Measurements from ENCODE around the gene DNAH7. TPM values are rescaled to one million over a fixed set of nuclear protein-coding genes. Genes with fewer than 3 reads are reported as not detected.
"Not testable (repeated sequence)": the region's sequence is repeated elsewhere in the genome, so short reads cannot be mapped to it uniquely, and the experiment has no call there.

Gene DNAH7
- total RNA-seq, 1 donor from 2014 or later: not detected

DNA sequence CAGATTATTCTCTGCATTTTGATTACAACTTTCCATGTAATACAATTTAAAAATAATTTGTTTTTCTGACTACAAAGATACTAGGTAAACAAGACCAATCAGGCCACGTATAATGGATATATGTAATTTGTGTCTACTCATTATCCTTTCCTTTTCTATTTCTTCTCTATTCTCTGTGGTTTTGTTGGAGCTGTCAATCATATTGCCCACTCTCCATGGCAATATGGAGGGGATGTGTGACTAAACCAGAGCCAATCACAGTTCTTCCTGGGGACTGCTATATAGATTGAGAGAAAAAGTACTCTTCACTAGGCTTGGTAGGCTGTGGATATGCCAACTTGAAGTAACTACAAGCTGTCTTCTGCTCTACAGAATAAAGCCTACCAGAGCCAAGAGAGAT is 144.7 kb downstream of the DNAH7 start:
- DNase-seq (ENCODE audit: low spot score): no peak
- Mint-ChIP-seq H3K27me3 (ENCODE audit: low read depth) (no peaks in the 10 kb centered on the region), H3K9me3 (no peaks in the 10 kb centered on the region), H3K4me1 (ENCODE audit: low read depth) (no peaks in the 10 kb centered on the region), H3K36me3 (ENCODE audit: low read depth) (no peaks in the 10 kb centered on the region), H3K27ac (no peak overlapping the region), H3K4me3 (ENCODE audit: low read depth) (no peak overlapping the region)
- intact Hi-C loops (cut with micrococcal nuclease): no loop called here

DNA sequence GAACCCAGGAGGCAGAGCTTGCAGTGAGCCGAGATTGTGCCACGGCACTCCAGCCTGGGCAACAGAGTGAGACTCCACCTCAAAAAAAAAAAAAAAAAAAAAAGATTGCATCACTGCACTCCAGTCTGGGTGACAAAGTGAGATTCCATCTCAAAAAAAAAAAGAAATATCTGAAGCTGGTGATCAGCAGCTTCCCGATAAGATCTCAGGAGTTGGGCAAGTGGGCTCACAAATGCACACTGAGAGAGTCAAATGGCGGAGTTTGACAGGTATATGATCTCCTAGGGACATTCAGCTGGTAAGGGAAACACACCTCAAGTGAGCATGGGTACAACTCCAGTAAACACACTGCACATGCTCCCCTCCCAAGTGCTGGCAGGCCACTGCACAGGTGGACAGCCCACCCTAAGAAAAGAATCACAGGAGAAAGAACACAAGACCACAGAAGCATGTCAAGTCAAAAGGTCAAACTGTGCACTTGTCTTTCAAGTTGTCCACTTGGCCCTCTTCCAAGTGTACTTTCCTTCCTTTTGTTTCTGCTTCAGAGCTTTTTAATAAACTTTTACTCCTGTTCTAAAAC is 151.5 kb downstream of the DNAH7 start:
- DNase-seq (ENCODE audit: low spot score); H3K27ac Mint-ChIP-seq; H3K4me1 Mint-ChIP-seq (ENCODE audit: low read depth); H3K27me3 Mint-ChIP-seq (ENCODE audit: low read depth); H3K36me3 Mint-ChIP-seq (ENCODE audit: low read depth); intact Hi-C loops (cut with micrococcal nuclease); H3K4me3 Mint-ChIP-seq (ENCODE audit: low read depth); H3K9me3 Mint-ChIP-seq: not testable (repeated sequence)

DNA sequence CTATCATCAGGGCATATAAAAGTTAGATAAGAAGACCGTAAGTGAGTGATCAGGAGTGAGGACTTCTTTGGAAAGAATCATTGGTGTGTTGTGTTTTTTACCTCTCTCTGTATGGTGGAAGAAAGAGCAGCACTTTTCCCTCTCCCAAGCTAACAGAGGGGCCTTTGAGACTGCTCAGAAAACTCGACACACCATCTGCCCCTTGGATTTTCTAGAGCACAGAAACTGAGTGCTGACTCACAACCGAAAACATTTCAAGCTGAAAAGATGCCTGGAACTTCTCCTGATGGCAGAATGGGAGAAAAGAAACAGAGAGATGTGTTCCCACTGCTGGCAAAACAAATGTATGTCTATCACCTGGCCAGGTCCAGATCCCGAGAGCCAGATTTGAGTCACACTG is 156.6 kb downstream of the DNAH7 start:
- H3K27ac Mint-ChIP-seq: no peak overlapping the region
- H3K9me3 Mint-ChIP-seq: no peaks in the 10 kb centered on the region
- intact Hi-C loops (cut with micrococcal nuclease): no loop called here
- H3K36me3 Mint-ChIP-seq (ENCODE audit: low read depth): no peaks in the 10 kb centered on the region
- DNase-seq (ENCODE audit: low spot score): no peak
- no peaks in the 10 kb centered on the region for H3K27me3 Mint-ChIP-seq (ENCODE audit: low read depth)
- no peaks in the 10 kb centered on the region for H3K4me1 Mint-ChIP-seq (ENCODE audit: low read depth)
- H3K4me3 Mint-ChIP-seq (ENCODE audit: low read depth): no peak overlapping the region

DNA sequence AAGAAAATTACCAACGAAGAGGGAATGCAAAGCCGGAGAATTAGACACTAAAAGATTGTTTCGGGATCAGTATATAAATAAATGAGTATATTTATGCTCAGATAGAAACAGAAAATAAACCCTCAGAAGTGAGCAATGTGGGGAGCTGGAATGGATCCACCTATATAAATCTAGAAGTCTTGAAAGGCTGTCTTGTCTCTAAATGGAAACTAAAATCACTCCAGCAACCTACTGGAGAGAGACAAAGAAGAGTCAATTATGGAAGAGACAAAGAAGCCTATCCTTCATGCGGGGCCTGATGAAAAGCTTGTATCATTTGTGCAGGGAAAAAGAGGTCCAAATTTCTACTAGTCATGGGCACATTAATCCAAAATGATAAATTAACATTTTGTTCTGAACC is 158.1 kb downstream of the DNAH7 start:
- Mint-ChIP-seq H3K36me3 (ENCODE audit: low read depth) (no peaks in the 10 kb centered on the region), H3K4me3 (ENCODE audit: low read depth) (no peak overlapping the region), H3K27me3 (ENCODE audit: low read depth) (no peaks in the 10 kb centered on the region), H3K9me3 (no peaks in the 10 kb centered on the region), H3K27ac (no peak overlapping the region), H3K4me1 (ENCODE audit: low read depth) (no peaks in the 10 kb centered on the region)
- intact Hi-C loops (cut with micrococcal nuclease): no loop called here
- no peak for DNase-seq (ENCODE audit: low spot score)

DNA sequence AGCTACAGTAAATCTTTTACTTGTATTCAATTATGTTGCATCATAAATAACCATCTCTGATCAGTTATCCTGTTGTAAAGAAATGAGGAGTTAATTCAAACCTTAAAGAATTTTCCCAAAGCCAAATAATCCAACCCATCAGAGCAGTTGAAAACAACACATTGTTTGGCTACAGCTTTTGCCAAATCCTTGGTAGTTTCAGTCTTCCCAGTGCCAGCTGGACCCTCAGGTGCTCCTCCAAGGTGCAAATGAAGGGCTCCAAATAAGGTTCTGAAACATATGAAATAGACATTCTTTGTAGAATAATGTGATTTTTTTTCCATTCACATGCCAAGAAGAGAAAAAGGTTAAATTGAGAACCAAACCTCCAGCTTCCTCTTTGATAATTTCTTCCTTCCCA is 158.7 kb downstream of the DNAH7 start:
- no peak for DNase-seq (ENCODE audit: low spot score)
- Mint-ChIP-seq H3K4me1 (ENCODE audit: low read depth) (no peaks in the 10 kb centered on the region), H3K27ac (no peak overlapping the region), H3K36me3 (ENCODE audit: low read depth) (no peaks in the 10 kb centered on the region), H3K9me3 (no peaks in the 10 kb centered on the region), H3K27me3 (ENCODE audit: low read depth) (no peaks in the 10 kb centered on the region), H3K4me3 (ENCODE audit: low read depth) (no peak overlapping the region)
- intact Hi-C loops (cut with micrococcal nuclease): no loop called here

DNA sequence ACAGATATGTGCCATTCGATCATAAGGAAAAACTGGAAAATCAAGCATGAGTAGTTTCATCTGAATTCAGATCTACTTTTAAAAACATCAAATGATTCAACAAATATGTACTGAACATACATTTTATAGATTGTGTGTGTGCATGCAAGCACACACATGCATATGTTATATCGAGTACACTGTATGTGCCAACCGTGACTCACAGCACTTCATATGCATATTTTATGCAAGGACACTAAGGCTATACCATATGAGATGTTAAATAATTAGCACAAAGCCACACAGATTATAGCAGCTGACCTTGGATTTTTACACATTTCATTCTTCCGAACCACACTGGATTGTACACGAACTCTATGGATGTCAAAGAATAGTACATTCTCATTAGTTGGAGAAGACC is 161.2 kb downstream of the DNAH7 start:
- Mint-ChIP-seq H3K4me3 (ENCODE audit: low read depth) (no peak overlapping the region), H3K9me3 (no peaks in the 10 kb centered on the region), H3K36me3 (ENCODE audit: low read depth) (no peaks in the 10 kb centered on the region), H3K27ac (no peak overlapping the region), H3K27me3 (ENCODE audit: low read depth) (peaks cover 1% of the 10 kb centered on the region), H3K4me1 (ENCODE audit: low read depth) (no peaks in the 10 kb centered on the region)
- intact Hi-C loops (cut with micrococcal nuclease): no loop called here
- no peak for DNase-seq (ENCODE audit: low spot score)

DNA sequence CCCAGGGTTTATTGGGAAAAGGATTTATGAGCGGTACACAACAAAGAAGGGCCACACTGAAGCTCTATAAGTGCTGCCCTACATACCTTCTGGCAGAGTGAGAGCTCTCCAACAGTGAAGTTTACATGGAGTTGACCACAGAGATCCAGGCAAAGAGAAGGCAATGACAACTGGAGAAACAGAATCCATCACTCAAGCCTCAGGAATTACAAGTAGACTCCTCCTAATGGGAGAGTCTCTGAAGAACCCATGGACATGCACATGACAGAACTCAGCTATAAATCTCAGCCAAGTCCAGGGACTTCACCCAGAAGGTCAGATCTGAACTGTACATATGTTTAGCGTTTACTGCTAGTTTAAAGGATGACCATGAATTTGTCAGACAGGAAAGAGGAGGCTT is 164.7 kb downstream of the DNAH7 start:
- DNase-seq (ENCODE audit: low spot score): no peak
- Mint-ChIP-seq H3K9me3 (no peaks in the 10 kb centered on the region), H3K27ac (no peak overlapping the region), H3K4me1 (ENCODE audit: low read depth) (no peaks in the 10 kb centered on the region), H3K36me3 (ENCODE audit: low read depth) (no peaks in the 10 kb centered on the region), H3K4me3 (ENCODE audit: low read depth) (no peak overlapping the region), H3K27me3 (ENCODE audit: low read depth) (peaks cover 1% of the 10 kb centered on the region)
- intact Hi-C loops (cut with micrococcal nuclease): no loop called here

DNA sequence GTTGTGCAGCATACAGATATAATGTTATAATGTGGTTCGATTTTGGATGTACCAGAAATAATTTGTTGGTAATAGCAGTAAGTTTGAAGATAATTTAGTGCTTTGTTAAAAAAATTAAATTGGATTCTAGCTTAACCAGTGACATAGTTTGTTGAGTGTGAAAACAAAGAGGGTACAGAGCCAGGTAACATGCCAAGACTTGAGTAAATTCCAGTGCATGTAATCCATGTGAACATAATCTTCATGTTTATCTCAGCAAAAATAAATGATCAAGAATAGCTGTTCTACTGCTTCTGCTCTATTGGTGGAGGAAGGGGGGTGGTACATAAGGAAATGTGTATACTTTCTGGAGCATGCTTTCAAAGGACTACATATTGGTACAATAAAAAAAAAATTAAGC is 165.8 kb downstream of the DNAH7 start:
- DNase-seq (ENCODE audit: low spot score): no peak
- H3K36me3 Mint-ChIP-seq (ENCODE audit: low read depth): no peaks in the 10 kb centered on the region
- no peaks in the 10 kb centered on the region for H3K9me3 Mint-ChIP-seq
- peaks cover 1% of the 10 kb centered on the region for H3K27me3 Mint-ChIP-seq (ENCODE audit: low read depth)
- intact Hi-C loops (cut with micrococcal nuclease): no loop called here
- H3K27ac Mint-ChIP-seq: no peak overlapping the region
- H3K4me1 Mint-ChIP-seq (ENCODE audit: low read depth): no peaks in the 10 kb centered on the region
- H3K4me3 Mint-ChIP-seq (ENCODE audit: low read depth): no peak overlapping the region

DNA sequence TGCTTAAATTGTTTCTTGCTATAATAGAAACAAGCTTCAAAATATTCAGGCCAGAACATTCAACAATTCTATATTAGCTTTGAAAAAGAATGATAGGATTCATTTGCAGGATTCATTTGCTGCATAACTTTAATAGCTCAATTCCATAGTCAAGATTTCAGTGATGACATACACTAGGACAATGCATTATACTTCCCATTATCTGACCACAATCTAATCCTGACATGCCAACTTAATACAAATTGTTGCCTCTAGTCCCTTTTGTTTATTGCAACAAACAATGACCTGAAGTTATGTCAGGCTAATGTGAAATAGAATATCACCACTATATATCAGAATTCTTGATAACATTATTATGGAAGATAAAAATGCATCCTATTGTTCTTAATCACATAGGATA is 169.4 kb downstream of the DNAH7 start:
- Mint-ChIP-seq H3K4me1 (ENCODE audit: low read depth) (no peaks in the 10 kb centered on the region), H3K9me3 (no peaks in the 10 kb centered on the region), H3K36me3 (ENCODE audit: low read depth) (no peaks in the 10 kb centered on the region), H3K4me3 (ENCODE audit: low read depth) (no peak overlapping the region), H3K27ac (no peak overlapping the region), H3K27me3 (ENCODE audit: low read depth) (peaks cover 1% of the 10 kb centered on the region)
- no peak for DNase-seq (ENCODE audit: low spot score)
- intact Hi-C loops (cut with micrococcal nuclease): no loop called here

DNA sequence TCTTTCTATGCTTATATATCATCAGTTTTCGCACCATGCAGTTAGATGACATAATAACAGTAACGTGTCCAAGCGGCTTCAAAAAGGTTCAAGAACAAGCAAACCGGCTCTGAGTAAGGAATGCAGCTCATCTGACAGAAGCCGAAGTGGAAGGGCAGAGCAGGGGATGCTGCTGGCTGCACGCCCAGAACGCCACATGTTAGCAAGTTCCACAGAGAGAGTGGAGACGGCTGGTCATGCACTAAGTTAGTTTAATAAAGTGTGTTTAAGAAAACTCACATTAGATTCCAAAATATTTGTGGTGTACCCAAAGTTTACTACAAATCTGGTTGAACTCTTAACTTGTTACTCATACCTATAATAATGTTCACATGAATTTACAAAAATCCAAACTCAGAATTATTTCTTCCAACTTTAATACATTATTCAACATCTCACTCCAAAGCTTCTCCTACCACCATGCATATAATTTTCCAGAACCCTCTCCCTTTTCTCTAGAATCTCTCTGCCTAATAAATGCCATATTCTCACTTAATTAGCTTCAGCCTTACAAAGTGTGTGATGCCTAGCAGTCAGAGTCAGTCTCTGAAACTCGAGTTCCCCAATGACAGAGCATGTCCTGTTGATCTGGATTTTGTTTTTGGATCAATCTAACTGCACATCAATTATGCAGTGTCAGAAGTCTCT is 170.0 kb downstream of the DNAH7 start:
- Mint-ChIP-seq H3K4me1 (ENCODE audit: low read depth) (no peaks in the 10 kb centered on the region), H3K4me3 (ENCODE audit: low read depth) (no peak overlapping the region), H3K9me3 (no peaks in the 10 kb centered on the region), H3K27ac (no peak overlapping the region), H3K27me3 (ENCODE audit: low read depth) (peaks cover 1% of the 10 kb centered on the region), H3K36me3 (ENCODE audit: low read depth) (no peaks in the 10 kb centered on the region)
- no peak for DNase-seq (ENCODE audit: low spot score)
- intact Hi-C loops (cut with micrococcal nuclease): no loop called here

DNA sequence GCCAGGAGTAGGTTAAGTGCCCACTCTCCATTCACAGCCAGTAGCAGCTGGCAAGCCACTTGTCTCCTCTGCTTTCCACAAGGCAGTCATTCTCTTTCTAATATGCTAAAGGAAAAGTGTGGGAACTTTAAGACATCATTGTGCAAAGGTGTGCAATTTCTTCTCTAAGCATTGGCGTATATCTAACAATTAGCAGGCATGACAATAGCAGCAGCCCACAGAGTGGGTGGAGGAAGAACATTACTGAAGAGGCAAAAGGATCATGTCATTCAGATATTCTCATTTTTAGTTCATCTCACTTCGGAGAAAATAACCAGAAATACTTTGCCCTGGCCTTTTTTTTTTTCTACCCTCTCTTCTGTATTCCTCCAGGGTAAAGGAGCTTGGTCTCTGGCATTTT is 177.6 kb downstream of the DNAH7 start:
- DNase-seq (ENCODE audit: low spot score): no peak
- Mint-ChIP-seq H3K9me3 (no peaks in the 10 kb centered on the region), H3K27me3 (ENCODE audit: low read depth) (no peaks in the 10 kb centered on the region), H3K27ac (no peak overlapping the region), H3K36me3 (ENCODE audit: low read depth) (no peaks in the 10 kb centered on the region), H3K4me1 (ENCODE audit: low read depth) (no peaks in the 10 kb centered on the region), H3K4me3 (ENCODE audit: low read depth) (no peak overlapping the region)
- intact Hi-C loops (cut with micrococcal nuclease): no loop called here

DNA sequence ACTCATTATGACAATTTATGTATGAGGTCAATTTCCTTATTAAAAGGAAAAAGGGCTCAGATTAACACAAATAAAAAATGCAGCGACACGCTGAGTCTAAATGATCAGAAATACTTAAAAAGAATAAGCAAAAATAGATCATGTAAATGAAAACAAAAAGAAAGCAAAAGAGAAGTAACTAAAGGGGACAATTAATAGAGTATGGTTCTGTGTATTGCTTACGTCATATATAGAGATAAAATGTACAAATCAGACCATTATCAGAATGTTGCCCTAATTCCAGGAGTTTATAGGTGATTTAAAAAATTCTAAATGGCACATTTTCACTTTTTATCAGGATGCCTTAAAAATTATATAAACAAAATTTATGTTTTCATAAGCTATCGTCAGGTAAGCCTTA is 189.5 kb downstream of the DNAH7 start:
- intact Hi-C loops (cut with micrococcal nuclease): no loop called here
- H3K27ac Mint-ChIP-seq: no peak overlapping the region

DNA sequence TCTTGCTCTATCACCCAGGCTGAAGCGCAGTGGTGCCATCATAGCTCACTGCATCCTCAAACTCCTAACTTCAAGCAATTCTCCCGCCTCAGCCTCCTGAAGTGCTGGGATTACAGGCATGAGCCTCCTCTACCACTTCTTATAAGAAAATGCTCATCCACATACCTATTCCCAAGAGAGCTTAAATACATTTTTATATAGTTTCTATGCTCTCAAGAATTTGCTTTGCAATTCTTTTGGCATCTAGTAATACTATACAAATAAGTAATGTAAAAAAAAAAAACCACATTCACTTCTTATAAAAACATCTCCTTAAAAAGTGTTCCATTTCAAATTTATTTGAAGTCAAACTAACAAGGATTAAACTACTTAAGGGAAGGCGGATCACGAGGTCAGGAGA is 197.3 kb downstream of the DNAH7 start:
- Mint-ChIP-seq H3K36me3 (ENCODE audit: low read depth) (no peaks in the 10 kb centered on the region), H3K27me3 (ENCODE audit: low read depth) (peaks cover 3% of the 10 kb centered on the region)

More for the DNA sequence above, 189.5 kb downstream of the DNAH7 start:
- Mint-ChIP-seq H3K27me3 (ENCODE audit: low read depth) (peaks cover 2% of the 10 kb centered on the region), H3K9me3 (no peaks in the 10 kb centered on the region), H3K4me1 (ENCODE audit: low read depth) (no peaks in the 10 kb centered on the region), H3K4me3 (ENCODE audit: low read depth) (no peak overlapping the region), H3K36me3 (ENCODE audit: low read depth) (no peaks in the 10 kb centered on the region)
- no peak for DNase-seq (ENCODE audit: low spot score)

DNA sequence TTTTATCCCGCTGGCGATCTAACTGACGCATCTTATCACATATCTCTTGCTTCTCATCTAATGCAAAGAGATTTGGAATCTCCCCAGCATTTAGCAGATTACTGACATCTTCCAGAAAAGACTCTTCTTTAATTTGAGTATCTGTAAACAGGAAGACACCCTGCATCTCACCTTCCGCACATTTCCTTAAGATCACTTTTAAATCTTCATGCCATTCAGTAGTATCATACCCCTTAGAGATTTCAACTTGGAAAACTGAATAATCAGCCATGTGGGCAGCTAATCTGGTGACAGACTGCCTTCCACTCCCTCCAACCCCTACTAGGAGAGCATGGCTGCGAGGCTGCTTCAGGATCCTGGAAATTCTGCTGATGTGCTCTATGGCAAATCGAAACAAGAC is 204.3 kb downstream of the DNAH7 start:
- intact Hi-C loops (cut with micrococcal nuclease): no loop called here
- Mint-ChIP-seq H3K4me3 (ENCODE audit: low read depth) (no peak overlapping the region), H3K27me3 (ENCODE audit: low read depth) (peaks cover 3% of the 10 kb centered on the region), H3K9me3 (no peaks in the 10 kb centered on the region), H3K4me1 (ENCODE audit: low read depth) (no peaks in the 10 kb centered on the region), H3K27ac (no peak overlapping the region), H3K36me3 (ENCODE audit: low read depth) (no peaks in the 10 kb centered on the region)
- DNase-seq (ENCODE audit: low spot score): no peak

More for the DNA sequence above, 197.3 kb downstream of the DNAH7 start:
- Mint-ChIP-seq H3K9me3 (no peaks in the 10 kb centered on the region), H3K27ac (no peak overlapping the region), H3K4me3 (ENCODE audit: low read depth) (no peak overlapping the region), H3K4me1 (ENCODE audit: low read depth) (no peaks in the 10 kb centered on the region)
- intact Hi-C loops (cut with micrococcal nuclease): no loop called here
- DNase-seq (ENCODE audit: low spot score): no peak
